Karpas-422 (cell line): Measurements from ENCODE around the gene TMPRSS13. TPM values are rescaled to one million over a fixed set of nuclear protein-coding genes. Genes with fewer than 3 reads are reported as not detected.

ENCODE experiments used
- DNase-seq: peaks from one replicate; pipeline ENCODE4 v3.0.0-alpha.2; 2015
- H2AFZ ChIP-seq: fragments of 200-600 bp; sonication (generic); 2 replicates; pipeline ENCODE4 v1.6.1; 2014; ENCODE audit warnings: antibody characterized with exemption, low read length, mixed read lengths
- H3K27ac ChIP-seq: fragments of 200-600 bp; sonication (generic); 2 replicates; pipeline ENCODE4 v1.5.1; 2014; ENCODE audit warnings: mild to moderate bottlenecking, low read length, moderate library complexity
- H3K27me3 ChIP-seq: fragments of 200-600 bp; sonication (generic); 2 replicates; pipeline ENCODE4 v1.6.1; 2014; ENCODE audit warnings: low read length, mixed read lengths
- H3K36me3 ChIP-seq: fragments of 200-600 bp; sonication (generic); 2 replicates; pipeline ENCODE4 v1.6.1; 2014; ENCODE audit warnings: low read length, mixed read lengths; ENCODE audit not compliant: insufficient read depth
- H3K4me1 ChIP-seq: fragments of 200-600 bp; sonication (generic); 2 replicates; pipeline ENCODE4 v1.6.1; 2014; ENCODE audit warnings: mild to moderate bottlenecking, low read length, mixed read lengths
- H3K4me2 ChIP-seq: fragments of 200-600 bp; sonication (generic); 2 replicates; pipeline ENCODE4 v1.6.1; 2014; ENCODE audit warnings: low read length, low read depth, mild to moderate bottlenecking; ENCODE audit not compliant: poor library complexity, severe bottlenecking
- H3K4me3 ChIP-seq: fragments of 200-600 bp; sonication (generic); 2 replicates; pipeline ENCODE4 v1.5.1; 2014; ENCODE audit warnings: mild to moderate bottlenecking, antibody characterized with exemption, low read length, mixed read lengths
- H3K79me2 ChIP-seq: fragments of 200-600 bp; sonication (generic); 2 replicates; pipeline ENCODE4 v1.6.1; 2014; ENCODE audit warnings: mild to moderate bottlenecking, low read length, mixed read lengths
- H3K9ac ChIP-seq: fragments of 200-600 bp; sonication (generic); 2 replicates; pipeline ENCODE4 v1.6.0; 2014; ENCODE audit warnings: low read length
- H3K9me2 ChIP-seq: fragments of 200-600 bp; sonication (generic), shearing (Covaris generic); replicated peaks from 2 replicates; pipeline ENCODE4 v1.6.0; 2014; ENCODE audit warnings: mild to moderate bottlenecking, low read length, moderate library complexity; ENCODE audit not compliant: insufficient read depth
- H3K9me3 ChIP-seq: fragments of 300-700, 200-600 bp; sonication (generic); 2 replicates; pipeline ENCODE4 v1.6.1; 2014; ENCODE audit warnings: low read length, mixed read lengths
- H4K20me1 ChIP-seq: fragments of 200-600 bp; sonication (generic); 2 replicates; pipeline ENCODE4 v1.6.1; 2014; ENCODE audit warnings: mild to moderate bottlenecking, antibody characterized with exemption, low read length, low read depth; ENCODE audit not compliant: insufficient read depth
- total RNA-seq: library from RNA; depleted of rRNA; stranded (reverse); fragments of >200 nt; shearing (Covaris generic); gene quantifications from 2 replicates; pipeline ENCODE4 v1.2.3, GENCODE V29; 2014; ENCODE audit warnings: low replicate concordance

TMPRSS13 gene
- total RNA-seq, 1 experiment from 2014 or later, result 1.1 TPM

DNA sequence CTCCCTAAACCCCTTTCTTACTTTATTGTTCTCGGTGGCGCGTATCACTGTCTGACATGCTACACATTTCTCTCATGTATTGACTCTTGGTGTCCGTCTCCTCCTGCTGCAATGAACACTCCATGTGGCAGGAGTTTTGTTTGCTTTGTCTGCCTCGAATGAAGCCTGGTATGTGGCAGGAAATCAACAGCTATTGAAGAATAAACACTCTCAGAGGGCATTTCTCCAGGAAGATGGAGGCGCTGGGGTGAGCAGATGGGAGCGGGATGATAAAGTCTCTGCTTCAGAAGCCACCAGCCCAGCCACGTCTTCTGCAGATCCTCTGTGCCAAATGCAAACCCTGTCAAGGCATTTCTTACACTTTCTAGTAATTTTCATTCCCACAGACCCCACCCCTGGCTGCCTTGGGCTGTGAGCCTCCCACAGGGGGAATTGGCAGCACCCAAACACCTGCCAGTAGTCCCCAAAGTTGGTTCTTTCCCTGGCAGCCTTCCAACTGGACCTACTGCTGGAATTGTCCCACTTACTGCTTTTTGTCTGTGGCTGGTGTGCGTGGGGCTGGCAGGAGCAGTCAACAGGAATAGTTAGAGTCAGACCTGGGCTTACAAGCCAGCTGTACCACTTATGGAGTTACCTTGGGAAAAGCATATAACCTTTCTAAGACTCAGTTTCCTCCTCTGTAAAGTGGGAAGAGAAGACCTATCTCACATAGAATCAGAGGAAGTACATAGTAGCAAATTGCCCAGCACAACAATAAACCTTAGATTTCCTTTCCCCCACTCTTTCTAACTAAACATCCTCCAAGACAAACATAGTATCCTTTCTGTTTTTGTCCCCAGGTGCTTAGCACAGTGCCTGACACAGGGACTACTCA lies 43.7 kb upstream of the TMPRSS13 start:
- Histone ChIP-seq H3K27ac (no peak overlapping the region), H3K9ac (no peak overlapping the region), H3K36me3 (no peaks in the 10 kb centered on the region), H3K4me2 (no peak overlapping the region), H2AFZ (no peak overlapping the region), H3K9me2 (no peaks in the 10 kb centered on the region), H3K27me3 (no peaks in the 10 kb centered on the region), H3K4me1 (no peaks in the 10 kb centered on the region), H3K4me3 (no peak overlapping the region), H3K79me2 (no peaks in the 10 kb centered on the region), H4K20me1 (no peaks in the 10 kb centered on the region), H3K9me3 (no peaks in the 10 kb centered on the region)
- no peak for DNase-seq

DNA sequence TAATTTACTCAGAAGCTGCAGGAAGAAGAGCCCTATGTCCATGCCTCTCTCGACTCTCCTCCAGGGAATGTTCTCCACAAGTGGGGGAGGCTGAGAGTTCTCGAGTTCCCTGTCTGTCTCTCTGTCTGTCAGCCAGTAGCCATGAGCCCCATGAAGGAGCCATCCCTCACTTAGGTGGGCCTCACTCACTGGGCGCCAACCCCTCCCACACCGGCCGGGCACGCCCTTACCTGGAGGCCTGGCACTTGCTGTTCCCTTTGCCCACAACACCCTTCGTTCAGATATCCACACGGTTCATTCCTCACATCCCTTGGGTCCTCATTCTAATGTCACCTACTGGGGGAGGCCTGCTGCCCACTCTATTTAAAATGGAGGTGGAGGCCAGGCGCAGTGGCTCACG lies 42.8 kb upstream of the TMPRSS13 start:
- Histone ChIP-seq H3K79me2 (no peaks in the 10 kb centered on the region), H3K9ac (no peak overlapping the region), H2AFZ (no peak overlapping the region), H3K4me3 (no peak overlapping the region), H3K4me2 (no peak overlapping the region), H3K36me3 (no peaks in the 10 kb centered on the region), H3K9me2 (no peaks in the 10 kb centered on the region), H3K9me3 (no peaks in the 10 kb centered on the region), H3K27ac (no peak overlapping the region), H3K4me1 (no peaks in the 10 kb centered on the region), H3K27me3 (no peaks in the 10 kb centered on the region), H4K20me1 (no peaks in the 10 kb centered on the region)
- DNase-seq, result no peak

DNA sequence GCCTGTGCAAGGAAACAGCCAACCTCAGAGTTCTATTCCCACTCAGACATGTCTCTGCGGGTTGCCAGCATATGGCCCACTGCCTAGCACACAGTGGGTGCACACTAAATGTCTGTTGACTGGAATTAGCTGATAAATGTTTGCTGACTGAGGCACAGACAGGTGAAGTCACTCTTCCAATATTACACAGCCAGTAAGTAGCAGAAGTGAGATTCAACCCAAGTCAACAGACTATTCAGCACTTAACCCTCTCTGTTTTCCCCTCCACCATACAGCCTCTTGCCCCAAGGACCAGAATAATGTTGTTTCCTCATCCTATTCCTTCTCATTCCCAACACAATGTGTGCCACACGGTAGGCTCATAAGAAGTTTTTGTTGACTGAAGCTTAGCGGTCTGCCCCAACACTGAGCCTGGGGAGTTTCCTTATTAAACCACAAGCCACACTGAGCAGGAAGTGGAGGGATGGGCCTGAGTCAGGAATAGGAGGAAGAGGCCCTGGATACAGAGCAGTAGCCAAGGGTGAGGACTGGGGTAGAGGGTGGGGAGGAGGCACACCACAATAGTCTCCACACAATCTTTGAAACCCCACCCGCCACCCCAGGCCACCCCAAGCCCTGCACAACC lies 41.3 kb upstream of the TMPRSS13 start:
- H3K9ac ChIP-seq, result no peak overlapping the region
- H4K20me1 ChIP-seq, result no peaks in the 10 kb centered on the region

DNA sequence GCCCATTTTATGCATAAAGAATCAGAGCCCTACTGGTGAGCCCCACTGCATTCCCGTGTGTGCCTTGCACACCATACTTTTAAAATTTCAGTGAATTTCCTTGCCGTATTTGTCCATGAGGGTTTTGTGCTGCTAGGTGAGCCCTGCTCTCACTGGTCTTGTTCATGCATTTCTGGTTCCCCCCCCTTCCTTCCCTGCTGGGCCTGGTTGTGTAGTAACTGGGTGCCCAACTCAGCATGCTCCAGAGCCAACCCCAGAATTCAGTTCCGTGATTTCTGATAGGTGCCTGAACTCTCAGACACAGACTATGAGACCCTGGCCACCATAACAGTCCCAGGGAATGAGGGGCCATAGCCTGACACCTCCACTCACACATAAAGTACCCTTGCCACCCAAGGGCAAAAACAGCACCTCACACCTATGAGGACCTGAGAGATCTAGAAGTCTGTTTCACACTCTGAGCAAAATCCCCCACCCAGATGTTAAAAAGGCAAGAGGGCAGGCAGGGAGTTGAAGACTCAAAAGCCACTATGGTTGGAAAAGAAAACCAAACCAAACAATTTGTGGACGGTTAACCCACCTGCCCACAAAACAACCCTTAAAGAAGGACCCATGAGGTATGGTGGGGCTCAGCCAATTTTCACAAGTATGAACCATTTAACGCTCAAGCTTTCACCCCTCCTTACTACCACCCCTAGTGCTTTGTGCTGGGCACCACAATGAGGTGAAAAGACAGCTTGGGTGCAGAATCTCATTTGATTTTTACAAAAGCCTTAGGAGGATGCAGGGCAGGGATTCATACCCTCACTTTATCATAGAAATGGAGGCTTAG lies 40.2 kb upstream of the TMPRSS13 start:
- Histone ChIP-seq H3K4me2 (no peak overlapping the region), H4K20me1 (no peaks in the 10 kb centered on the region), H3K9me3 (no peaks in the 10 kb centered on the region), H2AFZ (no peak overlapping the region), H3K27ac (no peak overlapping the region), H3K79me2 (no peaks in the 10 kb centered on the region), H3K9me2 (no peaks in the 10 kb centered on the region), H3K9ac (no peak overlapping the region), H3K27me3 (no peaks in the 10 kb centered on the region), H3K36me3 (no peaks in the 10 kb centered on the region), H3K4me3 (no peak overlapping the region), H3K4me1 (no peaks in the 10 kb centered on the region)
- DNase-seq, result no peak

More for the DNA sequence above, 41.3 kb upstream of the TMPRSS13 start:
- Histone ChIP-seq H2AFZ (no peak overlapping the region), H3K4me3 (no peak overlapping the region), H3K4me1 (no peaks in the 10 kb centered on the region), H3K4me2 (no peak overlapping the region), H3K27ac (no peak overlapping the region), H3K27me3 (no peaks in the 10 kb centered on the region), H3K79me2 (no peaks in the 10 kb centered on the region), H3K9me3 (no peaks in the 10 kb centered on the region), H3K9me2 (no peaks in the 10 kb centered on the region), H3K36me3 (no peaks in the 10 kb centered on the region)
- DNase-seq, result no peak

DNA sequence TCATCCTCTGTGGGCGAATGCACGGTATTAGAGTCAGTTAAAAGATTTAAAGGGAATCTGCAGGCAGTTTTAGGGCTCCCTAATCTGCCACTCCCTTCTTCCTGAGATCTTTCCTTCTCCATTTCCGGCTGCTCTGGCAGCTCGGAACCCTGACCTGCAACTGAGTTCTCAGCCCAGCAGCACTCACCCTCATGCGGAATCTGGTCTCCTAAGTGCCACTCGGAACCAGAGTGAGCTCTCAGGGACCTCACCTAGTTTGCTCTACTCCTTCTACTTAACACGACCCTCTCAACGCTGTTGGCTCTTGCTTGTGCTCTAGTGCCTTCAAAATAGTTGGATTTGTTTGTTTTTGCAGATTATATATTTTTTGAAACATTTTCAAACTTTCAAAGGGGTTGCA lies 37.7 kb upstream of the TMPRSS13 start:
- Histone ChIP-seq H2AFZ (no peak overlapping the region), H3K27ac (no peak overlapping the region), H3K27me3 (no peaks in the 10 kb centered on the region), H3K9me2 (no peaks in the 10 kb centered on the region), H3K4me1 (no peaks in the 10 kb centered on the region), H3K4me3 (no peak overlapping the region), H3K36me3 (no peaks in the 10 kb centered on the region), H3K4me2 (no peak overlapping the region), H3K79me2 (no peaks in the 10 kb centered on the region), H3K9me3 (no peaks in the 10 kb centered on the region), H4K20me1 (no peaks in the 10 kb centered on the region), H3K9ac (no peak overlapping the region)
- DNase-seq, result no peak

DNA sequence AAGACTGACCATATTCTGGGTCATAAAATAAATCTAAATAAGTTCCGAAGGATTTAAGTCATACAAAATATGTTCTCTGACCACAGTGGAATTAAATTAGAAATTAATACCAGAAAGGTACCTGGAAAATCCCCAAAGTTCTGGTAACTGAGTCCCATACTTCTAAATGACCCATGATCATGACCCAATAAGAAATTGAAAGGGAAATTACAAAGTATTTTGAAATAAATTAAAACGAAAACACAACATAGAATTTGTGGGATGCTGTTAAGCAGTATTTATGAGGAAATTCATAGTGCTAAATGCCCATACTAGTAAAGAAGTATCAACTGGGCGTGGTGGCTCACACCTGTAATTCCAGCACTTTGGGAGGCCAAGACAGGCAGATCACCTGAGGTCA lies 33.6 kb upstream of the TMPRSS13 start:
- H3K36me3 ChIP-seq, result no peaks in the 10 kb centered on the region
- peaks cover 19% of the 10 kb centered on the region for H3K4me1 ChIP-seq
- H3K9me2 ChIP-seq, result no peaks in the 10 kb centered on the region
- no peak overlapping the region for H3K4me3 ChIP-seq
- H3K9me3 ChIP-seq, result no peaks in the 10 kb centered on the region
- no peak overlapping the region for H3K27ac ChIP-seq
- no peak overlapping the region for H3K4me2 ChIP-seq
- no peaks in the 10 kb centered on the region for H3K27me3 ChIP-seq
- no peaks in the 10 kb centered on the region for H4K20me1 ChIP-seq
- DNase-seq, result no peak
- H2AFZ ChIP-seq, result no peak overlapping the region
- no peak overlapping the region for H3K9ac ChIP-seq
- no peaks in the 10 kb centered on the region for H3K79me2 ChIP-seq

DNA sequence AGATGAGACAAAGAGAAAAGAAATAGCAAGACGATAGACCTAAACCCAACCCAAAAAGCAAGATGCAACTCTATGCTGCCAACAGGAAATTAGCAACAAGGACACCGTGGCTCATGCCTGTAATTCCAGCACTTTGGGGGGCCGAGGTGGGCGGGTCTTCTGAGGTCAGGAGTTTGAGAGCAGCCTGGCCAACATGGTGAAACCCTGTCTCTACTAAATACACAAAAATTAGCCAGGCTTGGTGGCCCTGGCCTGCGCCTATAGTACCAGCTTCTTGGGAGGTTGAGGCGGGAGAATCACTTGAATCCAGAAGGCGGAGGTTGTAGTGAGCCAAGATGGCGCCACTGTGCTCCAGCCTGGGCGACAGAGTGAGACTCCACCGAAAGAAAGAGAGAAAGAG lies 32.7 kb upstream of the TMPRSS13 start:
- Histone ChIP-seq H3K9me3 (no peaks in the 10 kb centered on the region), H3K9ac (no peak overlapping the region), H4K20me1 (no peaks in the 10 kb centered on the region), H3K4me2 (no peak overlapping the region), H3K27me3 (no peaks in the 10 kb centered on the region), H3K79me2 (no peaks in the 10 kb centered on the region), H3K4me3 (no peak overlapping the region), H3K9me2 (no peaks in the 10 kb centered on the region), H2AFZ (no peak overlapping the region), H3K27ac (no peak overlapping the region), H3K36me3 (no peaks in the 10 kb centered on the region), H3K4me1 (peaks cover 19% of the 10 kb centered on the region)
- no peak for DNase-seq

DNA sequence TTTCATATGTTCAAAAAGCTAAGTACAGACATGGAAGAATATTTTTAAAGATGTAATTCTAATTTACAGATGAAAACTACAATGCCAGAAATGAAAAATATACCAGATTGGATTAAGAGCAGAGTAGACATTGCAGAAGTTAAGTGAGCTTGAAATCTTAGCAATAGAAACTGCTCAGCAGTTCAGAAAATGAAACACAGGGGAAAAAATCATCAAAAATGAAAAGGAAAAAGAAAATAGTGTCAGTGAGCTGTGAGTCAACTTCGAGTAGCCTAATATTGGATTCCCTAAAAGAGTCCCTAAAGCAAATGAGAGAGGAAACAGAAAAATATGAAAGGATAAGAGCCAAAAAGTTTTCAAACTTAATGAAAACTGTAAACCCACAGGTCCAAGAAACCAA lies 31.2 kb upstream of the TMPRSS13 start:
- Histone ChIP-seq H3K9me2 (no peaks in the 10 kb centered on the region), H3K27ac (no peak overlapping the region; the same call in 1 of the 2 replicates), H3K4me3 (0 out of 2 replicates have a peak overlapping the region, but pooled peaks have one; percentile 48), H2AFZ (no peak overlapping the region), H3K9me3 (no peaks in the 10 kb centered on the region), H3K9ac (no peak overlapping the region), H3K36me3 (no peaks in the 10 kb centered on the region), H4K20me1 (no peaks in the 10 kb centered on the region), H3K4me1 (peaks cover 19% of the 10 kb centered on the region), H3K79me2 (no peaks in the 10 kb centered on the region), H3K4me2 (peak overlapping the region; percentile 66), H3K27me3 (no peaks in the 10 kb centered on the region)
- no peak for DNase-seq
